ENCODE measurements around the gene GALNT17.

Gene GALNT17

GRCh38 chr7:71278257-71278656 is 146.3 kb downstream of the GALNT17 start:
- Histone ChIP-seq H3K4me1 (ENCODE audit: control extremely low read depth in 1 of 4, control insufficient read depth in 4 of 4, insufficient read depth in 4 of 4, low read length in 3 of 4) (no peaks in the 10 kb centered on the region), H3K36me3 (ENCODE audit: control insufficient read depth in 4 of 4, insufficient read depth in 4 of 4, low read length in 3 of 4) (no peaks in the 10 kb centered on the region), H3K4me3 (ENCODE audit: control insufficient read depth in 1 of 7, extremely low read depth in 1 of 7, insufficient read depth in 4 of 7, low read depth in 2 of 7, low read length in 6 of 7) (no peak overlapping the region), H3K27me3 (replicated peaks in 2 of 5; ENCODE audit: control insufficient read depth in 4 of 5, insufficient read depth in 5 of 5, low read length in 4 of 5) (no peaks in the 10 kb centered on the region), H3K9me3 (ENCODE audit: control extremely low read depth in 1 of 5, control insufficient read depth in 4 of 5, insufficient read depth in 2 of 5, low read depth in 1 of 5, low read length in 4 of 5) (no peaks in the 10 kb centered on the region), H3K27ac (ENCODE audit: insufficient read depth in 1 of 2, low read depth in 1 of 2, low read length in 2 of 2, poor library complexity in 1 of 2, severe bottlenecking in 2 of 2) (no peak overlapping the region)
- 100% methylated on average over 2 of the region's 2 CpGs for WGBS (ENCODE audit: insufficient coverage)
- DNase-seq: no peak
- ChIA-PET CTCF (no interaction called here), POLR2A (no interaction called here)

DNA sequence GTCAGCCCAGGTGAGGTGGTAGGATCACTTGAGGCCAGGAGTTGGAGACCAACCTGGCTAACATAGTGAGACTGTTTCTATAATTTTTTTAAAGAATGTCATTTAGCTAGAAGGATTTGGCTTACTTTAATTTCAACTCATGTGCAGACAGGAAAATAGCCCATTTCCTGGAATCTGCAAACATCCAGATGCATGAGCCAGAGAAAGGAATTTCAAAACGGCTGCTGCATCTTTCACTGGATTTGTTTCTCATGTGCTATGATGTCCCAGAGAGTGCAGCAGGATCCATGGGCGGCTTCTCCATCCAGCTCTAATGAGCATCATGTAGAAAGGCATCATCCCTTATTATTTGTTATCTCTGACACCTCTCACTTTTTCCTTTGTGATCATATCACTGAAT is 149.3 kb downstream of the GALNT17 start:
- no peaks in the 10 kb centered on the region for H3K36me3 ChIP-seq (ENCODE audit: control insufficient read depth in 4 of 4, insufficient read depth in 4 of 4, low read length in 3 of 4)
- no peak overlapping the region for H3K4me3 ChIP-seq (ENCODE audit: control insufficient read depth in 1 of 7, extremely low read depth in 1 of 7, insufficient read depth in 4 of 7, low read depth in 2 of 7, low read length in 6 of 7)
- H3K4me1 ChIP-seq (ENCODE audit: control extremely low read depth in 1 of 4, control insufficient read depth in 4 of 4, insufficient read depth in 4 of 4, low read length in 3 of 4): no peaks in the 10 kb centered on the region
- H3K9me3 ChIP-seq (ENCODE audit: control extremely low read depth in 1 of 5, control insufficient read depth in 4 of 5, insufficient read depth in 2 of 5, low read depth in 1 of 5, low read length in 4 of 5): no peaks in the 10 kb centered on the region
- DNase-seq: no peak
- 78% methylated on average over 2 of the region's 2 CpGs for WGBS (ENCODE audit: insufficient coverage)
- ChIA-PET CTCF (no interaction called here), POLR2A (no interaction called here)
- no peaks in the 10 kb centered on the region for H3K27me3 ChIP-seq (replicated peaks in 2 of 5; ENCODE audit: control insufficient read depth in 4 of 5, insufficient read depth in 5 of 5, low read length in 4 of 5)
- H3K27ac ChIP-seq (ENCODE audit: insufficient read depth in 1 of 2, low read depth in 1 of 2, low read length in 2 of 2, poor library complexity in 1 of 2, severe bottlenecking in 2 of 2): no peak overlapping the region

DNA sequence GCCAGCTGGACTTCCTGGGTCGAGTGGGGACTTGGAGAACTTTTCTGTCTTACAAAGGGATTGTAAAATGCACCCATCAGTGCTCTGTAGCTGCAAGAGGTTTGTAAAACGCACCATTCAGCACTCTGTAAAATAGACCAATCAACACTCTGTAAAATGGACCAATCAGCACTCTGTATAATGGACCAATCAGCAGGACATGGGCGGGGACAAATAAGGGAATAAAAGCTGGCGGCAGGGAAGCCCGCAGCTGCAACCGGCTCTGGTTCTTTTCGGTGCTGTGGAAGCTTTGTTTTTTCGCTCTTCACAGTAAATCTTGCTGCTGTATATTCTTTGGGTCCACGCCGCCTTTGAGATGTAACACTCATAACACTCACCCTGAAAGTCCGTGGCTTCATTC is 151.9 kb downstream of the GALNT17 start:
- H3K9me3 ChIP-seq (ENCODE audit: control extremely low read depth in 1 of 5, control insufficient read depth in 4 of 5, insufficient read depth in 2 of 5, low read depth in 1 of 5, low read length in 4 of 5): no peaks in the 10 kb centered on the region
- no peak for DNase-seq
- no peaks in the 10 kb centered on the region for H3K27me3 ChIP-seq (replicated peaks in 2 of 5; ENCODE audit: control insufficient read depth in 4 of 5, insufficient read depth in 5 of 5, low read length in 4 of 5)
- H3K27ac ChIP-seq (ENCODE audit: insufficient read depth in 1 of 2, low read depth in 1 of 2, low read length in 2 of 2, poor library complexity in 1 of 2, severe bottlenecking in 2 of 2): no peak overlapping the region
- no peaks in the 10 kb centered on the region for H3K4me1 ChIP-seq (ENCODE audit: control extremely low read depth in 1 of 4, control insufficient read depth in 4 of 4, insufficient read depth in 4 of 4, low read length in 3 of 4)
- H3K36me3 ChIP-seq (ENCODE audit: control insufficient read depth in 4 of 4, insufficient read depth in 4 of 4, low read length in 3 of 4): no peaks in the 10 kb centered on the region
- ChIA-PET CTCF (no interaction called here), POLR2A (no interaction called here)
- no peak overlapping the region for H3K4me3 ChIP-seq (ENCODE audit: control insufficient read depth in 1 of 7, extremely low read depth in 1 of 7, insufficient read depth in 4 of 7, low read depth in 2 of 7, low read length in 6 of 7)
- WGBS (ENCODE audit: insufficient coverage): 94% methylated on average over 10 of the region's 11 CpGs

DNA sequence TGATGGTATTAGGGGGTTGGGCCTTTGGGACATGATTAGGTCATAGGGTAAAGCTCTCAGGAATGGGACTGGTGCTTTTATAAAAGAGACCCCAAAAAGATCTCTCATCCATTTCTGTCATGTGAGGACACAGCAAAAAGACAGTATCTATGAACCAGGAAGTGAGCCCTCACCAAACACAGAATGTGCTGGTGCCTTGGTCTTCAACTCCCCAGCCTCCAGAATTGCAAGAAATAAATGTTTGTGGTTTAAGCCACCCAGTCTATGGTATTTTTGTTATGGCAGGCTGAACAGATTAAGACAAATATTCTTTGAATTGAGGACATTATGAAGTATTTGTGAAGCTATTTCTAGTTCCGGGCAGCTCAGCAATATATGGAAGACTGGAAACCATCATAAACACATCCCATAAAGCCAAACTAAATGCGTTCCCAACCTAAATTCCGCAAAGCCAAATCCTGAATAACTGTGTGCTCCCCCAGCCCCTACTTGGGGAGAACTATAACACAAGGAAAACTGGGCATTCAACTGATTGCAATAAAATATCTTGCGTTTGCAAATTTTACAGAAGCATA is 153.7 kb downstream of the GALNT17 start:
- Histone ChIP-seq H3K27ac (ENCODE audit: insufficient read depth in 1 of 2, low read depth in 1 of 2, low read length in 2 of 2, poor library complexity in 1 of 2, severe bottlenecking in 2 of 2) (no peak overlapping the region), H3K4me3 (ENCODE audit: control insufficient read depth in 1 of 7, extremely low read depth in 1 of 7, insufficient read depth in 4 of 7, low read depth in 2 of 7, low read length in 6 of 7) (no peak overlapping the region), H3K36me3 (ENCODE audit: control insufficient read depth in 4 of 4, insufficient read depth in 4 of 4, low read length in 3 of 4) (no peaks in the 10 kb centered on the region), H3K9me3 (ENCODE audit: control extremely low read depth in 1 of 5, control insufficient read depth in 4 of 5, insufficient read depth in 2 of 5, low read depth in 1 of 5, low read length in 4 of 5) (no peaks in the 10 kb centered on the region), H3K27me3 (replicated peaks in 2 of 5; ENCODE audit: control insufficient read depth in 4 of 5, insufficient read depth in 5 of 5, low read length in 4 of 5) (no peaks in the 10 kb centered on the region), H3K4me1 (ENCODE audit: control extremely low read depth in 1 of 4, control insufficient read depth in 4 of 4, insufficient read depth in 4 of 4, low read length in 3 of 4) (no peaks in the 10 kb centered on the region)
- ChIA-PET CTCF (no interaction called here), POLR2A (no interaction called here)
- no peak for DNase-seq
- WGBS (ENCODE audit: insufficient coverage): 90% methylated on average over 3 of the region's 4 CpGs

GRCh38 chr7:71286336-71286735 is 154.4 kb downstream of the GALNT17 start:
- H3K36me3 ChIP-seq (ENCODE audit: control insufficient read depth in 4 of 4, insufficient read depth in 4 of 4, low read length in 3 of 4): no peaks in the 10 kb centered on the region
- ChIA-PET CTCF (no interaction called here), POLR2A (no interaction called here)
- 96% methylated on average over 3 of the region's 7 CpGs for WGBS (ENCODE audit: insufficient coverage)
- H3K4me1 ChIP-seq (ENCODE audit: control extremely low read depth in 1 of 4, control insufficient read depth in 4 of 4, insufficient read depth in 4 of 4, low read length in 3 of 4): no peaks in the 10 kb centered on the region
- no peaks in the 10 kb centered on the region for H3K9me3 ChIP-seq (ENCODE audit: control extremely low read depth in 1 of 5, control insufficient read depth in 4 of 5, insufficient read depth in 2 of 5, low read depth in 1 of 5, low read length in 4 of 5)
- no peak overlapping the region for H3K4me3 ChIP-seq (ENCODE audit: control insufficient read depth in 1 of 7, extremely low read depth in 1 of 7, insufficient read depth in 4 of 7, low read depth in 2 of 7, low read length in 6 of 7)
- no peak for DNase-seq
- H3K27me3 ChIP-seq (replicated peaks in 2 of 5; ENCODE audit: control insufficient read depth in 4 of 5, insufficient read depth in 5 of 5, low read length in 4 of 5): no peaks in the 10 kb centered on the region
- H3K27ac ChIP-seq (ENCODE audit: insufficient read depth in 1 of 2, low read depth in 1 of 2, low read length in 2 of 2, poor library complexity in 1 of 2, severe bottlenecking in 2 of 2): no peak overlapping the region

- DNase-seq: no peak
- 96% methylated on average over 8 of the region's 9 CpGs for WGBS (ENCODE audit: insufficient coverage)
- Histone ChIP-seq H3K36me3 (ENCODE audit: control insufficient read depth in 4 of 4, insufficient read depth in 4 of 4, low read length in 3 of 4) (no peaks in the 10 kb centered on the region), H3K4me3 (ENCODE audit: control insufficient read depth in 1 of 7, extremely low read depth in 1 of 7, insufficient read depth in 4 of 7, low read depth in 2 of 7, low read length in 6 of 7) (no peak overlapping the region), H3K27ac (ENCODE audit: insufficient read depth in 1 of 2, low read depth in 1 of 2, low read length in 2 of 2, poor library complexity in 1 of 2, severe bottlenecking in 2 of 2) (no peak overlapping the region), H3K9me3 (ENCODE audit: control extremely low read depth in 1 of 5, control insufficient read depth in 4 of 5, insufficient read depth in 2 of 5, low read depth in 1 of 5, low read length in 4 of 5) (no peaks in the 10 kb centered on the region), H3K27me3 (replicated peaks in 2 of 5; ENCODE audit: control insufficient read depth in 4 of 5, insufficient read depth in 5 of 5, low read length in 4 of 5) (no peaks in the 10 kb centered on the region), H3K4me1 (ENCODE audit: control extremely low read depth in 1 of 4, control insufficient read depth in 4 of 4, insufficient read depth in 4 of 4, low read length in 3 of 4) (no peaks in the 10 kb centered on the region)
- POLR2A ChIA-PET: no interaction called here
- CTCF ChIA-PET: no interaction called here
These were observed 155.0 kb downstream of the GALNT17 start for GRCh38 chr7:71286924-71287323.

DNA sequence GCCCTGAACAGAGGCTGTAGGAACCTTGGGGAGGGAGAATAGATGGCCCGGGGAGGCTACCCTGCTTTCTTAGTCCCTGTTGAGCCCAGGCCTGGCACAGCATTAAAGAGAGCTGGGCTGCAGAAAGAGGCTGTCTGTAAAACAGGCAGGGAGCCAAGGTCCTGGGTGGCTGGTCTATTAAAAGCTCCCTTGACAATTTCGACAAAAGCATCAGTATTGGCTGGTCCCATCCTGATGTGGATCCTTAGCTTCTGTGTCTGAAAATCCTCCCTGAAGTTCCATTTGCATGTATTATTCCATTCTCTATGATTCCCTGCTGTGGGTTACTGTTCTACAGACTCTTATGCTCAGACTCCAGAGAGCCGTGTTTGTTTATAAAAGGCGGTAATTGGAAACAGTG is 158.5 kb downstream of the GALNT17 start:
- ChIA-PET POLR2A (no interaction called here), CTCF (no interaction called here)
- no peaks in the 10 kb centered on the region for H3K27me3 ChIP-seq (replicated peaks in 2 of 5; ENCODE audit: control insufficient read depth in 4 of 5, insufficient read depth in 5 of 5, low read length in 4 of 5)
- no peaks in the 10 kb centered on the region for H3K36me3 ChIP-seq (ENCODE audit: control insufficient read depth in 4 of 4, insufficient read depth in 4 of 4, low read length in 3 of 4)
- H3K4me1 ChIP-seq (ENCODE audit: control extremely low read depth in 1 of 4, control insufficient read depth in 4 of 4, insufficient read depth in 4 of 4, low read length in 3 of 4): no peaks in the 10 kb centered on the region
- H3K4me3 ChIP-seq (ENCODE audit: control insufficient read depth in 1 of 7, extremely low read depth in 1 of 7, insufficient read depth in 4 of 7, low read depth in 2 of 7, low read length in 6 of 7): no peak overlapping the region
- H3K9me3 ChIP-seq (ENCODE audit: control extremely low read depth in 1 of 5, control insufficient read depth in 4 of 5, insufficient read depth in 2 of 5, low read depth in 1 of 5, low read length in 4 of 5): no peaks in the 10 kb centered on the region
- H3K27ac ChIP-seq (ENCODE audit: insufficient read depth in 1 of 2, low read depth in 1 of 2, low read length in 2 of 2, poor library complexity in 1 of 2, severe bottlenecking in 2 of 2): no peak overlapping the region
- no peak for DNase-seq
- WGBS (ENCODE audit: insufficient coverage): 100% methylated on average over 4 of the region's 4 CpGs

All from common myeloid progenitor, CD34-positive (primary cell).